NK-92 treated with Interleukin-12 subunit alpha and Interleukin-12 subunit beta, amount 100 ng/mL, for 24 hours (cell line): ENCODE measurements around the gene BTBD18.

ENCODE experiments used
- DNase-seq: peaks from one replicate; lab custom pipeline; 2025; lab: John Stamatoyannopoulos, UW

The BTBD18 gene

GRCh38 chr11:57775491-57775890, 23.9 kb upstream of the BTBD18 start:
- no peak for DNase-seq

DNA sequence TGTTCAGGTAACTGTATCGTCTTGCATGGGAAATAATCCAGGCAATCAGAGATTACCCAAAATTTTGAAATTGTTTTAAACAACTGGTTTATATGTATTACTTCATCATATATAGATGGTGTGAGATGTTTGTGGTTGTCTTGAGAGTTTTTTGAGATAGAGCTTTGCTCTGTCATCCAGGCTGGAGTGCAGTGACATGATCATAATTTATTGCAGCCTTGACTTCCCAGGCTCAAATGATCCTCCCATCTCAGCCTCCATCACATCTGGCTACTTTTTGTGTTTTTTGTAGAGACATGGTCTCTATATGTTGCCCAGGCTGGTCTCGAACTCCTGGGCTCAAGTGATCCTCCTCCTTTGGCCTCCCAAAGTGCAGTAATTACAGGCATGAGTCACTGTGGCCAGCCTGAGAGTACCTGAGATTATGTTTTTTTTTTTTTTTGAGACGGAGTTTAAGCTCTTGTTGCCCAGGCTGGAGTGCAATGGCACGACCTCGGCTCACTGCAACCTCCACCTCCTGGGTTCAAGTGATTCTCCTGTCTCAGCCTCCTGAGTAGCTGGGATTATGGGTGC, 21.5 kb upstream of the BTBD18 start:
- DNase-seq: no peak

- DNase-seq: no peak
Observed at GRCh38 chr11:57772562-57772961, 20.9 kb upstream of the BTBD18 start.

DNA sequence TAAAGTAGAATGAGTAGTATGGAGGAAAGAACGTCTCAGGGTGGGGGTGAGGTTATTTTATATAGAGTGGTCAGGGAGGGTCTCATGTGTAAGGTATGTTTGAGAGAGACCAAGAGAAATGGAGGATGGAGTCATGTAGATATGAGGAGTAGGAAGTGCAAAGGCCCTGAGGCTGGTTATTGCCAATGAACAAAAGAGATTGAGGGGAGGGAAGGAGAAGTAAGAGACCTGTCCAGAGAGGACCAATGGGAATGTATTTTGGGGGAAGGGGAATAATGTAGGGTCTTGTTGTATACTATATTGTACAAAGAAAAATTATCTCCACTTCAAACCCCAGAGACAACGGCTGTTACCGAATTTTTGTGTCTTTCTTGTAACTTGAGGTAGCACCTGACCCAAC, 19.7 kb upstream of the BTBD18 start:
- no peak for DNase-seq

DNA sequence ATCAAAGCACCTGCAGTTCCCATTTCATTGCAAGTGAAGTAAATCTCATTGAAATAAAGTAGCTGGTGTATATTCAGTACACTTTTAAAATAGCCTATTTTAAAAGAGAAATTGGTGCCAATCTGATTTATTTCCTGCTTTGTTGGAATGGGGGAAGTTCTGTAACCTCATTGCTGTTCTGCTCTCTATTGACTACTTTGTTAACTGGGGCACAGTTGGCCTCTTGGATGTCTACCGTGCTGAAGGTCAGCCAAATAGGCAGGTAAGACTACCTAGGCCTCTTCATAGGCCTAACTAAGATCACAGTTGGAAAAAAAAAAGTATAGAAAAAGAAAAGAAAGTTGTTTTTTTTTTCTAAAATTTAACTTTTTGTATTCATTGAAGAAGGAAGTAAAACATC, 19.2 kb upstream of the BTBD18 start:
- DNase-seq: no peak

DNA sequence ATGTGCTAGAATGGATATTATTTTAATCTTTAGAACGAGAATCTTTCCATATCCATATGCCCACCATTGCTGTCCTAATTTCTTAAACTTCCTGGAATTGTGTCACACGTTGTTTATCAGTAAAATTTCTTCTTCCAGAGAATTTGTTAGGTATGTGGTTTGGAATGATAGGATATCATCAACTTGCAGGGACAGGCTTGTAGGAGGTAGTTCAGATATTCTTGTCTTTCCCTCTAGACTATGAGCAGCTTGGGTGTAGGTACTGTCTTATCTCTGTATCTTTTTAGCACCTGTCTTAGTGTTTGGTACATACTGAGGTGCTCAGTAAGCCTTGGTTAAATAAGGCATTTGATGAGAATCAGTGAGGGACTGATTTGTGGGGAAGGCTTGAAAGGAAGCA, 13.4 kb upstream of the BTBD18 start:
- no peak for DNase-seq

- DNase-seq: no peak
Observed at GRCh38 chr11:57764566-57764965, 12.9 kb upstream of the BTBD18 start.

- DNase-seq: no peak
Observed at GRCh38 chr11:57764021-57764420, 12.4 kb upstream of the BTBD18 start.

- DNase-seq: no peak
Observed at GRCh38 chr11:57763568-57763967, 11.9 kb upstream of the BTBD18 start.

DNA sequence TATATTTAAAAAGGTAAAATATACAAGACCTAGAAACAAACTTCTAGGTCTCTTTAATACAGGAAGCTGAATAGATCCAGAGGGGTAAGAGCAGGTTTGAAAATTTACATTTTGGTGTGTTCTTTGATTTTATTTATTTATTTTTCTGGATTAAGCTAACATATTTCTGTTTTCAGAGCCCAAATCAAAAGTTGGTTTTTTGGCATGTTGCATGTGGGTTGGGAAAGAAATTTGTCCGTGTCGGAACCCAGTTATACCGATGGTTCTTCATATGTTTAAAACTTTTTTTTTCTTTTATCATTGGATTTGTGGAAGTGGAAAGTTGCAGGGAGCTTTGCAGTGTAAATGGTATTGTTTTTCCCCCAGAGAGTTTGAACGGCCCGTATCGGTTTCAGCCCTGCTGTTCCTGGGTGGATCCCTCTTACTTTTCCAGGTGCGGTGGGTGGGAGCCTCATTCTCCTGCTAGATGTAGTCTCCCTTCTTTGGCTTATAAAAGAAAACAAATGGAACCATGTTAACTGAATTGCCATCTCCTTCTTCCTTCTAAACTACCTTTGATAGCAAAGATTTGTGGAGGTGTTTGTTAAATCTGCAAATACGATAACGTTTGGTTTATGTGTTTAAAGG, 10.7 kb upstream of the BTBD18 start:
- DNase-seq: no peak

- DNase-seq: no peak
Observed at GRCh38 chr11:57761301-57762234, 9.9 kb upstream of the BTBD18 start, which contains the start of gene CTNND1. CTNND1 (plus strand) TSS chr11:57761802; CDS start chr11:57791479, 29,677 bp downstream.

GRCh38 chr11:57758174-57758573, 6.6 kb upstream of the BTBD18 start:
- DNase-seq: no peak

DNA sequence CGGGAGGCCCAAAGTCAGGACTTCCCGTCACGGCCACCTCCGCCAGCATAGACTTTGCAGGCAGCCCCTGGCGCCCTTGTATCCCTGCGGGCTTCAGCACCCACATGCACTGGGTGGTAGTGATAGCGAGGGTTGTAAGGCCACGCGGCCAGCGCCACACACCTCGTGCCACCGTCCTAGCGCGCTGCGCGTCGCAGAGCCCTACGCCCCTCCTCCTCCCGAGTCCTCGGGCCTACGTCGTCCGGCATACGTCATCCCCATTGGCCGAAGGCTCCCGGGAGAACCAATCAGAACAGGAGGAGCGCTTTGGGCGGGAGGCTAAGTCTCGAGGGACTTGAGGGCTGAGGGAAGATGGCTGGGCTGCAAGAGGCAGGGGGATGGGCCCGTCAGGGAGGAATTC, 1.3 kb upstream of the BTBD18 start:
- no peak for DNase-seq

GRCh38 chr11:57751176-57751575, 443 bp downstream of the BTBD18 start:
- no peak for DNase-seq

GRCh38 chr11:57746920-57747319, 4.7 kb downstream of the BTBD18 start:
- no peak for DNase-seq

- no peak for DNase-seq
Observed at GRCh38 chr11:57745206-57745605, 6.4 kb downstream of the BTBD18 start.

GRCh38 chr11:57744357-57744756, 7.3 kb downstream of the BTBD18 start:
- no peak for DNase-seq

- DNase-seq: no peak
Observed at GRCh38 chr11:57742087-57742452, 9.5 kb downstream of the BTBD18 start.

- peak; percentile 92 for DNase-seq
Observed at GRCh38 chr11:57741132-57742086, 10.2 kb downstream of the BTBD18 start, which contains the start of gene SELENOH. SELENOH (plus strand) TSS chr11:57741491; CDS start chr11:57741596, 105 bp downstream.

- DNase-seq: no peak
Observed at GRCh38 chr11:57735619-57736298, 15.9 kb downstream of the BTBD18 start.

- DNase-seq: no peak
Observed at GRCh38 chr11:57732661-57733060, 19.0 kb downstream of the BTBD18 start.
